ENCODE measurements around the gene VRK1. TPM values are rescaled to one million over a fixed set of nuclear protein-coding genes. Genes with fewer than 3 reads are reported as not detected.

The VRK1 gene
- total and polyA plus RNA-seq, 8 donors, result 1.2 to 45.7 (median 10.6) TPM; not detected in 1

DNA sequence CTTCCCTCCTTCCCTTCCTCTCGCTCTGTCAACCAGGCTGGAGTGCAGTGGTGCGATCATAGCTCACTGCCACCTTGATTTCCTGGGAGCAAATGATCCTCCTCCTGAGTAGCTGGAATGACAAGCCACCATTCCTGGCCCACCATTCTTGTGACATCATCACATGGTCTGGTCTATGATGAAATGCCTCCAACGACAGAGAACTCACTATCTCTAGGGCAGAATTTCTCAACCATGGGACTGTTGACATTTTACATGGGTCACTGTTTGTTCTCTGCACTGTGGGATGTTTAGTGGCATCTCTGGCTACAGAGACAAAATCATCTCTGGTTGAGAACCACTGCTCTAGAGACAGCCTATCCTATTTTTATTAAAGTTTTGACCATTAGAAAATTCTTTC lies 9.7 kb downstream of the VRK1 start:
- DNase-seq, result no peak
- peaks cover 0 to 3% (median 0%) of the 10 kb centered on the region in 4 donors for H3K4me1 ChIP-seq
- no peak overlapping the region for H3K27ac ChIP-seq
- no peaks in the 10 kb centered on the region for H3K9me3 ChIP-seq
- H3K4me3 ChIP-seq, result no peak overlapping the region
- TF ChIP-seq POLR2AphosphoS5 (IDR thresholded peaks at IDR 0.05) (no peak), POLR2A (IDR thresholded peaks at IDR 0.05) (no peak), EP300 (IDR thresholded peaks at IDR 0.05) (no peak)
- TF ChIP-seq, protein P1, sequence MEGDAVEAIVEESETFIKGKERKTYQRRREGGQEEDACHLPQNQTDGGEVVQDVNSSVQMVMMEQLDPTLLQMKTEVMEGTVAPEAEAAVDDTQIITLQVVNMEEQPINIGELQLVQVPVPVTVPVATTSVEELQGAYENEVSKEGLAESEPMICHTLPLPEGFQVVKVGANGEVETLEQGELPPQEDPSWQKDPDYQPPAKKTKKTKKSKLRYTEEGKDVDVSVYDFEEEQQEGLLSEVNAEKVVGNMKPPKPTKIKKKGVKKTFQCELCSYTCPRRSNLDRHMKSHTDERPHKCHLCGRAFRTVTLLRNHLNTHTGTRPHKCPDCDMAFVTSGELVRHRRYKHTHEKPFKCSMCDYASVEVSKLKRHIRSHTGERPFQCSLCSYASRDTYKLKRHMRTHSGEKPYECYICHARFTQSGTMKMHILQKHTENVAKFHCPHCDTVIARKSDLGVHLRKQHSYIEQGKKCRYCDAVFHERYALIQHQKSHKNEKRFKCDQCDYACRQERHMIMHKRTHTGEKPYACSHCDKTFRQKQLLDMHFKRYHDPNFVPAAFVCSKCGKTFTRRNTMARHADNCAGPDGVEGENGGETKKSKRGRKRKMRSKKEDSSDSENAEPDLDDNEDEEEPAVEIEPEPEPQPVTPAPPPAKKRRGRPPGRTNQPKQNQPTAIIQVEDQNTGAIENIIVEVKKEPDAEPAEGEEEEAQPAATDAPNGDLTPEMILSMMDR (IDR thresholded peaks at IDR 0.05), result no peak
- intact Hi-C loops (cut with DNase I; ENCODE audit: low total_unique reads), result no loop called here
- WGBS, 5 donors, result 72 to 85% (median 76%) methylated on average over 3 of the region's 3 CpGs
- no peaks in the 10 kb centered on the region for H3K27me3 ChIP-seq
- H3K36me3 ChIP-seq, result no peaks in the 10 kb centered on the region

DNA sequence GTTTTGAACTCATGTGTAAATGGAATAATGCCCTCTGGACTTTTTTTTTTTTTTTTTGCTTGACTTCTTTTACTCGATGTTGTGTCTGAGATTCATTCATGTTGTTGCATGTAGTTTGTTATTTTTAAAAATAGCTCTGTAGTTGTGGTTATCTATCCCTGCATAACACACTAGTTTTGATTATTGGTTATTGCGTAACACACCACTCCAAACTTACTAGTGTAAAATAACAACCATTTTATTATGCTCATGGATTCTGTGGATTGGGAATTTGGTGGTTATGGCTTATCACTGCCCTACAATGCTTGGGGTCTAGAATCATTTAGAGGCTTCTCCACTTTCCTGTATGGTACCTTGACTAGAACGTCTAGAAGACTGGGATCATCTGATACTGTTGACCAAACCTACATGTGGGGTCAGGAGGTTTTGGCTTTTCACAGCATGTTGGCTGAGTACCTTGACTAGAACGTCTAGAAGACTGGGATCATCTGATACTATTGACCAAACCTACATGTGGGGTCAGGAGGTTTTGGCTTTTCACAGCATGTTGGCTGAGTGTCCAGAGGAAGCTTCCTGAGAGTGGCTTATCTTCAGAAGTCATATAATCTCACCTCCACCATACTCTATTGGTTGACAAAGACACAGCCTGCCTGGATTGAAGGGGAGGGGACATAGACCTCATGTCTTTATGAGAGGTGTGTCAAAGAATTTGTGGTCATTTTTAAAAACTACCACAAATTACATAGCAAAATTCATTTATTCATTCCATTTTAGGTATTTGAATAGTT lies 11.6 kb downstream of the VRK1 start:
- WGBS, 5 donors, result 65 to 82% (median 72%) methylated on average over 4 of the region's 4 CpGs
- no peak overlapping the region for H3K27ac ChIP-seq
- no peaks in the 10 kb centered on the region for H3K27me3 ChIP-seq
- no peaks in the 10 kb centered on the region for H3K36me3 ChIP-seq
- no peaks in the 10 kb centered on the region for H3K9me3 ChIP-seq
- TF ChIP-seq EP300 (IDR thresholded peaks at IDR 0.05), result no peak
- no peak for TF ChIP-seq POLR2A (IDR thresholded peaks at IDR 0.05)
- intact Hi-C loops (cut with DNase I; ENCODE audit: low total_unique reads), result no loop called here
- no peak overlapping the region for H3K4me3 ChIP-seq
- no peak for DNase-seq
- peaks cover 0 to 3% (median 0%) of the 10 kb centered on the region in 4 donors for H3K4me1 ChIP-seq

DNA sequence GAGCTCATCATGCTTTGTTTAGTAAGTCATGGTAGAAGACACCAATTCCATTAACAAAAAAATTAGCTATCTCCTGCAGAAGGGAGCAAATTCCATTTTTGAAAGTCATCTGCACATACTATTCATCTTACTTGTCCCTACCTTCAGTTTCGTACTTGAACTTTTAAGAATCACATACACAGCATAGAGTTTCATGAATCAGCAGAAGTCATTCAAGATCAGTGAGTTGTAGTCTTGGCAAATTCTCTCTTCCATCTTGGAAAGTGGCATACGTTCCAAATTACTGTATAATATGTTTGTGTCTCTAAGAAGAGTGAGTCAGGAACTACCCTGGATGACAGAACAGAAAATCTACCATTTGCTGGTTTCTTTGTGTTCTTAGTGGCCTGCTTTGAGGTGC lies 14.1 kb downstream of the VRK1 start:
- Histone ChIP-seq H3K27ac (no peak overlapping the region), H3K36me3 (no peaks in the 10 kb centered on the region), H3K4me1 (peaks cover 0 to 3% (median 0%) of the 10 kb centered on the region in 4 donors), H3K27me3 (no peaks in the 10 kb centered on the region), H3K4me3 (no peak overlapping the region), H3K9me3 (no peaks in the 10 kb centered on the region)
- intact Hi-C loops (cut with DNase I; ENCODE audit: low total_unique reads), result no loop called here
- TF ChIP-seq EP300 (IDR thresholded peaks at IDR 0.05) (no peak), POLR2A (IDR thresholded peaks at IDR 0.05) (no peak), POLR2AphosphoS5 (IDR thresholded peaks at IDR 0.05) (no peak)
- TF ChIP-seq, protein P1 (IDR thresholded peaks at IDR 0.05), result no peak
- DNase-seq, result no peak
- 59 to 84% (median 73%) methylated on average over 2 of the region's 2 CpGs for WGBS, 5 donors

DNA sequence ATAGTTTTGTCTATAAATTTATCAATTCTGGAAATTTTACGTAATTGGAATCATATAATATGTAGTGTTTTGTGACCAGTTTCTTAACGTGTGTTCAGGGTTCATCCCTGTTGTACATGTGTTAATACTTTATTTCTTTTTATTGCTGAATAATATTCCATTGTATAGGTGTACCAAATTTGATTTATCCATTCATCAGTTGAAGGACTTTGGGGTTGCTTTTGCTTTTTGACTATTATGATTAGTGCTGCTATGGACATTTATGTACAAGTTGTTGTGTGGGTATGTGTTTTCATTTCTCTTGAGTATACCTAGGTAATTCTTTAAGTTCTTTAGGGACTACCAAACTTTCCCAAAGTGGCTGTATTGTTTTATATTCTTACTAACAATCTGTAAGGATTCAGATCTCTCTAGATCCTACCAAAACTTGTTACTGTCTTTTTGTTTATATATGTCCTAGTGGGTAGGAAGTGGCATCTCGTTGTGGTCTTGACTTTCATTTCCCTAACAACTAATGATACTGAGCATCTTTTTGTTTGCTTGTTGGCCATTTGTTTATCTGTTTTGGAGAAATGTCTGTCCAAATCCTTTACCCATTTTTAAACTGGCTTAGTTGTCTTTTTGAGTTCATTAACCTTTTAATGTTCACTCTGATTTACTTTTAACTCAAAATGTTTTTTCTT lies 14.9 kb downstream of the VRK1 start:
- DNase-seq, result no peak
- intact Hi-C loops (cut with DNase I; ENCODE audit: low total_unique reads), result no loop called here
- Histone ChIP-seq H3K4me3 (no peak overlapping the region), H3K9me3 (no peaks in the 10 kb centered on the region), H3K27me3 (no peaks in the 10 kb centered on the region), H3K4me1 (peaks cover 0 to 3% (median 0%) of the 10 kb centered on the region in 4 donors), H3K36me3 (no peaks in the 10 kb centered on the region), H3K27ac (no peak overlapping the region)
- TF ChIP-seq POLR2AphosphoS5 (IDR thresholded peaks at IDR 0.05) (no peak), EP300 (IDR thresholded peaks at IDR 0.05) (no peak), POLR2A (IDR thresholded peaks at IDR 0.05) (no peak)
- TF ChIP-seq, protein P1 (IDR thresholded peaks at IDR 0.05), result no peak
- 73 to 83% (median 78%) methylated on average over 3 of the region's 3 CpGs for WGBS, 5 donors

Measured in stomach (tissue), 9 donors.